Measurements from ENCODE around the gene ULK4. TPM values are rescaled to one million over a fixed set of nuclear protein-coding genes. Genes with fewer than 3 reads are reported as not detected.
"Not testable (repeated sequence)": the region's sequence is repeated elsewhere in the genome, so short reads cannot be mapped to it uniquely, and the experiment has no call there.

The ULK4 gene
- total and polyA plus RNA-seq, 2 of the 8 experiments (the other 6 are each of a cell fraction or from before 2014, with no cell fraction given), result 3.0 to 10.8 TPM

- H3K4me3 ChIP-seq (ENCODE audit: extremely low read depth in 1 of 4, insufficient read depth in 2 of 4, low read depth in 3 of 4, low read length in 4 of 4); H3K4me1 ChIP-seq (replicated peaks in 1 of 4; ENCODE audit: control insufficient read depth in 3 of 4, insufficient read depth in 4 of 4, low read length in 3 of 4); H2BK12ac ChIP-seq (ENCODE audit: low read depth, low read length); H3K23me2 ChIP-seq (ENCODE audit: low read depth, low read length); H2BK15ac ChIP-seq (ENCODE audit: low read length); H3K4ac ChIP-seq (replicated peaks; ENCODE audit: insufficient read length, low read depth, low read length); H2BK5ac ChIP-seq (ENCODE audit: low read depth, low read length); H3K79me1 ChIP-seq (ENCODE audit: low read depth, low read length); H3K56ac ChIP-seq (replicated peaks; ENCODE audit: insufficient read length, low read depth, low read length); H3K27me3 ChIP-seq (replicated peaks in 1 of 4; ENCODE audit: control insufficient read depth in 3 of 4, extremely low read depth in 1 of 4, insufficient read depth in 3 of 4, low read length in 3 of 4); H4K20me1 ChIP-seq (replicated peaks in 1 of 2; ENCODE audit: control insufficient read depth in 1 of 2, insufficient read depth in 2 of 2, low read length in 2 of 2); H2BK20ac ChIP-seq (ENCODE audit: low read length); H3K27ac ChIP-seq (ENCODE audit: low read depth, low read length); H3K79me2 ChIP-seq (ENCODE audit: control insufficient read depth in 1 of 2, insufficient read depth in 2 of 2, low read length in 2 of 2); H2AK5ac ChIP-seq (ENCODE audit: low read depth, low read length); DNase-seq (ENCODE audit: low read depth in 1 of 2, low spot score in 2 of 2); H4K8ac ChIP-seq (ENCODE audit: extremely low read depth, insufficient read depth, low read length); H4K5ac ChIP-seq (ENCODE audit: insufficient read length, low read depth, low read length); H3K4me2 ChIP-seq (ENCODE audit: insufficient read depth in 1 of 2, low read depth in 2 of 2, low read length in 2 of 2); POLR2A ChIA-PET (ENCODE audit: partially characterized antibody); H3K14ac ChIP-seq (ENCODE audit: insufficient read length); H2AFZ ChIP-seq (ENCODE audit: low read length); H3K23ac ChIP-seq (ENCODE audit: insufficient read length); H3K9ac ChIP-seq (replicated peaks in 1 of 4; ENCODE audit: extremely low read depth in 1 of 4, low read depth in 3 of 4, low read length in 3 of 4); H3K18ac ChIP-seq (ENCODE audit: extremely low read depth, low read length); H2BK120ac ChIP-seq (replicated peaks; ENCODE audit: low read depth, low read length); H4K91ac ChIP-seq (replicated peaks; ENCODE audit: insufficient read length, low read length); FAIRE-seq: not testable (repeated sequence)
- Histone ChIP-seq H3K36me3 (ENCODE audit: control insufficient read depth in 2 of 4, insufficient read depth in 4 of 4, low read length in 3 of 4) (peaks cover 0 to 20% (median 0%) of the 10 kb centered on the region in 4 experiments; a peak in 2 of 8 replicates), H3K9me3 (ENCODE audit: insufficient read depth in 2 of 2, low read depth in 1 of 2, low read length in 1 of 2) (peaks cover 8 to 35% of the 10 kb centered on the region in 2 experiments)
- 89% methylated on average over 3 of the region's 24 CpGs; no CpG with 5 or more reads in 1 of the 2 experiments for WGBS, 2 experiments (ENCODE audit: extremely low coverage in 1 of 2, insufficient coverage in 1 of 2, insufficient read length in 1 of 2, insufficient replicate concordance in 2 of 2, low coverage in 1 of 2, low lambda C conversion rate in 2 of 2, missing lambda C conversion rate in 1 of 2)
- CTCF ChIA-PET (ENCODE audit: partially characterized antibody), result interaction anchor here (1.3 to 1.4 kb wide), 2 partner anchors 19 to 105 kb away, joined by 3 read pairs; no protein-coding TSS in a partner anchor
Measured at GRCh38 chr3:41844256-41844655, 117.6 kb downstream of the ULK4 start.

Data from H1 (cell line).